ENCODE data around the gene TECR. TPM values are rescaled to one million over a fixed set of nuclear protein-coding genes. Genes with fewer than 3 reads are reported as not detected.

TECR gene
- polyA plus RNA-seq, 1 experiment: 59.6 TPM

GRCh38 chr19:14525729-14526128, 3.7 kb upstream of the TECR start:
- CTCF ChIA-PET: interaction anchor here (1.7 kb wide), 1 partner anchor 31 kb away, joined by 6 read pairs; no protein-coding TSS in a partner anchor
- POLR2A ChIA-PET: interaction anchor here (0.5 to 0.8 kb wide), 2 partner anchors 16 to 27 kb away, joined by 3 to 4 read pairs; no protein-coding TSS in a partner anchor
- Histone ChIP-seq H3K4me3 (ENCODE audit: low read depth, low read length) (no peak overlapping the region), H3K27ac (ENCODE audit: low read depth, low read length) (no peak overlapping the region), H3K9me3 (ENCODE audit: control insufficient read depth, insufficient read depth, low read length) (no peaks in the 10 kb centered on the region), H3K27me3 (ENCODE audit: control insufficient read depth, insufficient read depth, low read length) (no peaks in the 10 kb centered on the region)
- TF ChIP-seq CTCF (IDR thresholded peaks at IDR 0.05; ENCODE audit: low read depth, low read length): no peak
- no peak for DNase-seq (ENCODE audit: low read depth, low spot score)

- TF ChIP-seq CTCF (IDR thresholded peaks at IDR 0.05; ENCODE audit: low read depth, low read length): no peak
- CTCF ChIA-PET: interaction anchor here (1.7 kb wide), 1 partner anchor 30 kb away, joined by 6 read pairs; no protein-coding TSS in a partner anchor
- DNase-seq (ENCODE audit: low read depth, low spot score): no peak
- POLR2A ChIA-PET: interaction anchor here (0.5 kb wide), 1 partner anchor 28 kb away, joined by 3 read pairs; no protein-coding TSS in a partner anchor
- Histone ChIP-seq H3K27me3 (ENCODE audit: control insufficient read depth, insufficient read depth, low read length) (no peaks in the 10 kb centered on the region), H3K27ac (ENCODE audit: low read depth, low read length) (no peak overlapping the region), H3K9me3 (ENCODE audit: control insufficient read depth, insufficient read depth, low read length) (no peaks in the 10 kb centered on the region), H3K4me3 (ENCODE audit: low read depth, low read length) (no peak overlapping the region)
Measured at GRCh38 chr19:14526423-14526822, 3.0 kb upstream of the TECR start.

GRCh38 chr19:14528419-14529253, 758 bp upstream of the TECR start:
- no peak for DNase-seq (ENCODE audit: low read depth, low spot score)
- CTCF ChIA-PET: interaction anchor here (0.6 kb wide), 1 partner anchor 56 kb away, joined by 3 read pairs; no protein-coding TSS in a partner anchor
- TF ChIP-seq CTCF (IDR thresholded peaks at IDR 0.05; ENCODE audit: low read depth, low read length): no peak
- POLR2A ChIA-PET: interaction anchor here (1.3 kb wide), 1 partner anchor 10 kb away, joined by 6 read pairs; the partner anchor contains the start of gene DNAJB1
- Histone ChIP-seq H3K27me3 (ENCODE audit: control insufficient read depth, insufficient read depth, low read length) (no peaks in the 10 kb centered on the region), H3K4me3 (ENCODE audit: low read depth, low read length) (peak overlapping the region; percentile 71), H3K27ac (ENCODE audit: low read depth, low read length) (peak overlapping the region; percentile 21), H3K9me3 (ENCODE audit: control insufficient read depth, insufficient read depth, low read length) (no peaks in the 10 kb centered on the region)

- POLR2A ChIA-PET: no interaction called here
- peak overlapping the region; percentile 78 for H3K27ac ChIP-seq (ENCODE audit: low read depth, low read length)
- H3K9me3 ChIP-seq (ENCODE audit: control insufficient read depth, insufficient read depth, low read length): no peaks in the 10 kb centered on the region
- no peak for TF ChIP-seq CTCF (IDR thresholded peaks at IDR 0.05; ENCODE audit: low read depth, low read length)
- H3K27me3 ChIP-seq (ENCODE audit: control insufficient read depth, insufficient read depth, low read length): no peaks in the 10 kb centered on the region
- DNase-seq (ENCODE audit: low read depth, low spot score): no peak
- H3K4me3 ChIP-seq (ENCODE audit: low read depth, low read length): peak overlapping the region; percentile 97
- CTCF ChIA-PET: no interaction called here
Measured at GRCh38 chr19:14530005-14530348, 583 bp downstream of the TECR start.

GRCh38 chr19:14530506-14530905, 1.1 kb downstream of the TECR start:
- H3K27ac ChIP-seq (ENCODE audit: low read depth, low read length): no peak overlapping the region
- H3K4me3 ChIP-seq (ENCODE audit: low read depth, low read length): peak overlapping the region; percentile 97
- ChIA-PET POLR2A (no interaction called here), CTCF (no interaction called here)
- no peaks in the 10 kb centered on the region for H3K9me3 ChIP-seq (ENCODE audit: control insufficient read depth, insufficient read depth, low read length)
- DNase-seq (ENCODE audit: low read depth, low spot score): no peak
- H3K27me3 ChIP-seq (ENCODE audit: control insufficient read depth, insufficient read depth, low read length): no peaks in the 10 kb centered on the region
- TF ChIP-seq CTCF (IDR thresholded peaks at IDR 0.05; ENCODE audit: low read depth, low read length): no peak

Measured in AG04450 (cell line).